Progenitor cell of endocrine pancreas (in vitro differentiated cells): ENCODE results near the gene NRIP2. TPM values are rescaled to one million over a fixed set of nuclear protein-coding genes. Genes with fewer than 3 reads are reported as not detected.

ENCODE experiments used
- DNase-seq: peaks from one replicate; pipeline ENCODE4 v3.0.0; 2021; ENCODE audit warnings: low spot score; ENCODE audit not compliant: unreplicated experiment
- H3K27ac Mint-ChIP-seq: 2 replicates; pipeline ENCODE4 v1.8.0; 2021; ENCODE audit warnings: mild to moderate bottlenecking, moderate library complexity, mixed read lengths
- H3K27me3 Mint-ChIP-seq: 2 replicates; pipeline ENCODE4 v1.8.0; 2021; ENCODE audit warnings: mixed read lengths
- H3K36me3 Mint-ChIP-seq: 2 replicates; pipeline ENCODE4 v1.8.0; 2022; ENCODE audit warnings: mixed read lengths; ENCODE audit not compliant: insufficient read depth
- H3K4me1 Mint-ChIP-seq: 2 replicates; pipeline ENCODE4 v1.8.0; 2021; ENCODE audit warnings: low read depth, mixed read lengths
- H3K4me3 Mint-ChIP-seq: 2 replicates; pipeline ENCODE4 v1.8.0; 2021; ENCODE audit warnings: low read depth, mild to moderate bottlenecking, moderate library complexity, mixed read lengths
- H3K9me3 Mint-ChIP-seq: 2 replicates; pipeline ENCODE4 v1.8.0; 2021; ENCODE audit warnings: low read depth, mixed read lengths
- CTCF ChIP-seq: fragments of 200-600 bp; sonication (generic); IDR thresholded peaks from one replicate; pipeline ENCODE4 v1.5.0; 2021; ENCODE audit warnings: antibody characterized with exemption, mild to moderate bottlenecking; ENCODE audit not compliant: unreplicated experiment
- long read RNA-seq: library from polyadenylated mRNA; unstranded; transcript quantifications from one replicate; pipeline ENCODE4 v2.0.0, GENCODE V29; 2020
- total RNA-seq: library from RNA; stranded (reverse); gene quantifications from 2 replicates; pipeline ENCODE4 v1.2.1, GENCODE V29; 2021

The NRIP2 gene
- not detected in 2 replicates for total RNA-seq
- long read RNA-seq, partial matches to known transcripts: 0 of 2 reads
- long read RNA-seq, other reads (novel, unspliced or antisense): 2 of 2 reads

GRCh38 chr12:2834581-2835491, at the start of gene NRIP2:
NRIP2 (minus strand) TSS chr12:2835035; CDS start chr12:2834983, 52 bp downstream.
- H3K27me3 Mint-ChIP-seq: peaks cover 13% of the 10 kb centered on the region
- H3K27ac Mint-ChIP-seq: peak within 1 kb of the TSS; percentile 77
- DNase-seq: no peak
- no peak for TF ChIP-seq CTCF
- peaks cover 22% of the 10 kb centered on the region for H3K36me3 Mint-ChIP-seq
- H3K4me1 Mint-ChIP-seq: peaks cover 3% of the 10 kb centered on the region
- H3K4me3 Mint-ChIP-seq: no peak within 1 kb of the TSS
- no peaks in the 10 kb centered on the region for H3K9me3 Mint-ChIP-seq

- Mint-ChIP-seq H3K4me3 (no peak overlapping the region), H3K4me1 (peaks cover 22% of the 10 kb centered on the region), H3K27ac (no peak overlapping the region), H3K36me3 (peaks cover 14% of the 10 kb centered on the region), H3K9me3 (no peaks in the 10 kb centered on the region), H3K27me3 (no peaks in the 10 kb centered on the region)
- DNase-seq: no peak
- no peak for TF ChIP-seq CTCF
Measured at GRCh38 chr12:2879853-2880252, 45.0 kb upstream of the NRIP2 start.

- peaks cover 25% of the 10 kb centered on the region for H3K4me1 Mint-ChIP-seq
- DNase-seq: no peak
- TF ChIP-seq CTCF: no peak
Measured at GRCh38 chr12:2877953-2878732, 43.3 kb upstream of the NRIP2 start.

GRCh38 chr12:2877047-2877952, 42.5 kb upstream of the NRIP2 start, which contains the start of the genes FOXM1 and RHNO1:
FOXM1 (minus strand) TSS chr12:2877174; CDS start chr12:2874478, 2,696 bp downstream.
RHNO1 (plus strand) TSS chr12:2877223; CDS start chr12:2885367, 8,144 bp downstream.
- Mint-ChIP-seq H3K27me3 (no peaks in the 10 kb centered on the region), H3K36me3 (peaks cover 9% of the 10 kb centered on the region), H3K27ac (peak within 1 kb of the TSS; percentile 98)

More at GRCh38 chr12:2877953-2878732, 43.3 kb upstream of the NRIP2 start:
- Mint-ChIP-seq H3K9me3 (no peaks in the 10 kb centered on the region), H3K27ac (peak overlapping the region; percentile 98), H3K27me3 (no peaks in the 10 kb centered on the region), H3K4me3 (peak overlapping the region; percentile 95), H3K36me3 (peaks cover 9% of the 10 kb centered on the region)

More at GRCh38 chr12:2877047-2877952, 42.5 kb upstream of the NRIP2 start, which contains the start of the genes FOXM1 and RHNO1:
- DNase-seq: peak; percentile 98
- peak within 1 kb of the TSS; percentile 95 for H3K4me3 Mint-ChIP-seq
- TF ChIP-seq CTCF: peak; percentile 20
- no peaks in the 10 kb centered on the region for H3K9me3 Mint-ChIP-seq
- peaks cover 25% of the 10 kb centered on the region for H3K4me1 Mint-ChIP-seq
